NCI-H2081 (cell line): ENCODE measurements around the gene MCTP1.
"Not testable (repeated sequence)": the region's sequence is repeated elsewhere in the genome, so short reads cannot be mapped to it uniquely, and the experiment has no call there.

Source experiments
- DNase-seq, 2 experiments: peaks; one replicate each; lab custom pipeline; 2025; lab: John Stamatoyannopoulos, UW

Gene MCTP1

GRCh38 chr5:94959279-94959678, 325.6 kb downstream of the MCTP1 start:
- not testable (repeated sequence) for DNase-seq

GRCh38 chr5:94945656-94946055, 339.2 kb downstream of the MCTP1 start:
- no peak for DNase-seq

- no peak for DNase-seq
Measured at GRCh38 chr5:94944160-94944559, 340.7 kb downstream of the MCTP1 start.

GRCh38 chr5:94941122-94941755, 343.7 kb downstream of the MCTP1 start:
- DNase-seq, result no peak

- DNase-seq, result no peak
Measured at GRCh38 chr5:94932259-94932658, 352.6 kb downstream of the MCTP1 start.

GRCh38 chr5:94928891-94929290, 356.0 kb downstream of the MCTP1 start:
- DNase-seq, result no peak

- DNase-seq, result no peak
Measured at GRCh38 chr5:94920570-94920969, 364.3 kb downstream of the MCTP1 start.

GRCh38 chr5:94916619-94917018, 368.3 kb downstream of the MCTP1 start:
- no peak for DNase-seq

- no peak for DNase-seq
Measured at GRCh38 chr5:94911276-94911675, 373.6 kb downstream of the MCTP1 start.

GRCh38 chr5:94910721-94911120, 374.2 kb downstream of the MCTP1 start:
- DNase-seq, result no peak

GRCh38 chr5:94908889-94909480, 375.9 kb downstream of the MCTP1 start:
- peak; percentile 24 to 46 for DNase-seq

GRCh38 chr5:94906750-94907149, 378.1 kb downstream of the MCTP1 start:
- no peak for DNase-seq

- DNase-seq, result no peak
Measured at GRCh38 chr5:94903726-94904125, 381.2 kb downstream of the MCTP1 start.

- no peak for DNase-seq
Measured at GRCh38 chr5:94901191-94901979, 383.5 kb downstream of the MCTP1 start.

- DNase-seq, result no peak
Measured at GRCh38 chr5:94900006-94900505, 384.8 kb downstream of the MCTP1 start.

- peak; percentile 9 to 51 for DNase-seq
Measured at GRCh38 chr5:94893412-94894135, 391.3 kb downstream of the MCTP1 start.

GRCh38 chr5:94891972-94892371, 392.9 kb downstream of the MCTP1 start:
- no peak for DNase-seq

GRCh38 chr5:94891565-94891964, 393.3 kb downstream of the MCTP1 start:
- DNase-seq, result no peak

GRCh38 chr5:94890907-94891306, 394.0 kb downstream of the MCTP1 start:
- no peak for DNase-seq

- DNase-seq, result no peak
Measured at GRCh38 chr5:94888674-94889073, 396.2 kb downstream of the MCTP1 start.

GRCh38 chr5:94885931-94886330, 399.0 kb downstream of the MCTP1 start:
- DNase-seq, result no peak

- peak; percentile 8 to 26 for DNase-seq
Measured at GRCh38 chr5:94884311-94884710, 400.6 kb downstream of the MCTP1 start.
